DMS79 treated with DMSO at 0.1 percent for 48 hours (cell line): ENCODE measurements around the gene NAPSA.
"Not testable (repeated sequence)": the region's sequence is repeated elsewhere in the genome, so short reads cannot be mapped to it uniquely, and the experiment has no call there.

Source experiments
- DNase-seq: peaks from one replicate; lab custom pipeline; 2025; lab: John Stamatoyannopoulos, UW

Gene NAPSA

GRCh38 chr19:50358483-50359327 lies 6.7 kb downstream of the NAPSA start:
- DNase-seq = peak; percentile 84

- DNase-seq = peak; percentile 79
Observed at GRCh38 chr19:50357178-50358100, 8.0 kb downstream of the NAPSA start.

DNA sequence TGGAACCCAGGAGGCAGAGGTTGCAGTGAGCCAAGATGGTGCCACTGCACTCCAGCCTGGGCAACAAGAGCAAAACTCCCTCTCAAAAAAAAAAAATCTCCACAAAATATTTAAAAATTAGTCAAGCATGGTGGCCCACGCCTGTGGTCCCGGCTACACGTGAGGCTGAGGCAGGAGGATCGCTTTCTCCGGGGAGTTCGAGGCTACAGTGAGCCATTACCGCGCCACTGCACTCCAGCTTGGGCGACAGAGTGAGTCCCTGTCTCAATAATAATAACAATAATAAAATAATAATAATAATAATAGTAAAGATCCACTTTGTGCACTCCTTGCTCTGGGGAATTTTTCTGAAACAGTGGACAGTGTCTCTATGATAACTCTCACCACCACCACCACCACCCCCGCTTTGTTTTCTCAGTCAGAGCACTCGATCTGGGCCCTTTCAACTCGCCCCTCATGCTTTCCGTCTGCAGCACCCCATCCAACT lies 8.7 kb downstream of the NAPSA start:
- no peak for DNase-seq

DNA sequence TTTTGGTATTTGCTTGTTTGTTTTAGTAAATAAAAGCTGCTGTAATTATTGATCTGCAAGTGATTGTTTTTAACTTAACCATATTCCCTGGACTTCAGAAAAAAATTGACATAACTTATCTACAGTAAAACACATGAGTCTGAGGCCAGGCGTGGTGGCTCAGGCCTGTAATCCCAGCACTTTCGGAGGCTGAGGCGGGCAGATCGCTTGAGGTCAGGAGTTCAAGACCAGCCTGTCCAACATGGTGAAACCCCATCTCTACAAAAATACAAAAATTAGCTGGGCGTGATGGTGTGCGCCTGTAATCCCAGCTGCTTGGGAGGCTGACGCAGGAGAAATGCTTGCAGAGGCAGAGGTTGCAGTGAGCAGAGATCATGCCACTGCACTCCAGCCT lies 12.0 kb downstream of the NAPSA start:
- DNase-seq = not testable (repeated sequence)

- no peak for DNase-seq
Observed at GRCh38 chr19:50352242-50352641, 13.2 kb downstream of the NAPSA start.

- DNase-seq = no peak
Observed at GRCh38 chr19:50349277-50350057, 16.0 kb downstream of the NAPSA start.

DNA sequence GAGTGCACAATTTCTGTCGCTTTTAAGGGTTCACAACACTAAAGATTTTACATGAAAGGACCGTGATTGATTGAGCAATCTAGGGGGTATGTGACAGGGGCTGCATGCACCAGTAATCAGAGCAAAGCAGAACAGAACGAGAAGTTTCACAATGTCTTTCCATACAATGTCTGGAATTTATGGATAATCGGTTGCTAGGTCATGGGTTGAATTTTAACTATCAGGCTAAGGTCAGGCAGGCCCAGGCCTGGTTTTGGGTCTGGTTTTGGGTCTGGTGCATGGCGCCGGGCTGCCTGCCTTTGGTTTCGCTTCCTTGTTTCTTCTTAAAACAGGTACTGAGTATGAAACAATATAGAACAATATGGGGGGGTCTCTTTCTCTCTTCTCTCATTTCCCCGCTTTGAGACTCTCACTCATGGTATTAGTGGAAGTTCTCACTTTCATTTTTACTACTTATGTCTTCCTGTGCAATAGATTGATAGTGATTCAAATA lies 18.3 kb downstream of the NAPSA start:
- not testable (repeated sequence) for DNase-seq

GRCh38 chr19:50344661-50345318 lies 20.6 kb downstream of the NAPSA start:
- DNase-seq = no peak

DNA sequence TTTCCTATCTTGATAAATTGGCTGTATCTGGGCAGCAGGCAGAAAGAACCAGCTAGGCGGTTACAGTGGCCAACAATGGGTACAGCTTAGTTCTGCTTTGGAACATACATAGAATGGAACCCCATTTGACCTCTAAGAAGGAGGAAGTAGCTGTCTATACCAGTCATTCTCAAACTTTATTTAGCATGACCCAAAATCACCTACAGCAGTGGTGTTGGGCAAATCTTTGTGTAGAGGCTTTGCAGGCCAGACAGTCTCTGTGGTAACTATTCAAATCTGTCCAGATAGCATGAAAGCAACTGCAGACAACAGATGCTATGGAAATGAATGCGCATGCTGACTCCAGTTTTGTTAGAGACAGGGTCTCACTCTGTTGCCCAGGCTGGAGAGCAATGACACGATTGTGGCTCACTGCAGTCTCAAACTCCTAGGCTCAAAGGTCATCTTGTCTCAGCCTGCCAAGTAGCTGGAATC lies 24.3 kb downstream of the NAPSA start:
- no peak for DNase-seq

- DNase-seq = no peak
Observed at GRCh38 chr19:50340331-50340730, 25.1 kb downstream of the NAPSA start.

DNA sequence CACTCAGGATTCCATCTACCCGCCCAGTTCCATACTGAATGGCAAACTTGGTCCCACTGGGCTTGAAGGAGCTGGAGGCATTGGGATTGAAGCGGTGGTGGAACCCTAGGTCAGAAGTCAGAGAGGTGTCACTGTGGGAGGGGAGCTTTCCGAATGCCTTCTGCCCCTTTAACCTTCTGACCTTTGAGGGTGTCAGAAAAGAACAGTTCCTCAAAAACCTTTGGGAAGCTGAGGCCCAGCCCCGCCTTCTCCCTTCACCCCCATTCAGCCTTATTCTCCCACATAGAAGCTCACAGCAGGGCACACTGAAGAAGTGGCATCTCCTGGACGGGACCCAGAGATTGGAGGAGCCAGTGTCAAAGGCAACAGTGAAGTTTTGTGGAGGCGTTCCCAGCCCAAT lies 28.4 kb downstream of the NAPSA start:
- DNase-seq = not testable (repeated sequence)

DNA sequence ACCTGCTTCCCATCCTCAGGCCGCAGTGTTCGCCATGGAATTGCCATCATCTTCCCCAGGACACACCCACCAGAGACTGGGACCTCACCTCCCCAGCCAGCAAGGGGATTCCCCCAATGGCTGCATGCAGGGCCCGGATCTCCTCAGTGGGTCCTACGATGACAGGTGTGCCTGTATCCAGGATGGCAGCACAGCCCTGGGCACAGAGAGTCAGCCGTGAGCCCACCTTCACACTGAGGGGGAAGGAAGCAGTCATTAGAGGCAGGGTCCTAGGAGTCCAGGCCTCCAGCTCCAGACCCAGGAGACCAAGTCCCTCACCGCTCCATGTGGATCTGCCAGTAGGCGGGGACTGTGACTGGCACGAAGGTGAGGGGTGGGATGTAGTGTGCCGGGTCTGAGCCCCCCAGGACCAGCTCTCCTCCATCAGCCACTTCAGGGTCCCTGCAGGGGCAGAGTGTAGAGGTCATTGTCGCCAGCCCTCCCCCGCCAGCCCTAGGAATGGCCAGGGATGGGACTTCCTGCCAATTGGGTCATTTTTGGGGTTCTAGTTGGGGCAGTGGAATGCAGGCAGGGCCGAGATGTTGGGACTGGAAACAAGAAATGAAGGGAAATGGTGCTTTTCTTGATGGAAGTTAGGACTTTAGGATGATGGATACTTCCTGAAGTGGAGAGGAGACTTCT lies 30.6 kb downstream of the NAPSA start:
- no peak for DNase-seq

- peak; percentile 46 for DNase-seq
Observed at GRCh38 chr19:50333737-50334617, 31.5 kb downstream of the NAPSA start.

- DNase-seq = peak; percentile 84
Observed at GRCh38 chr19:50333235-50333736, 32.2 kb downstream of the NAPSA start.

- DNase-seq = no peak
Observed at GRCh38 chr19:50332244-50333038, 33.0 kb downstream of the NAPSA start.

DNA sequence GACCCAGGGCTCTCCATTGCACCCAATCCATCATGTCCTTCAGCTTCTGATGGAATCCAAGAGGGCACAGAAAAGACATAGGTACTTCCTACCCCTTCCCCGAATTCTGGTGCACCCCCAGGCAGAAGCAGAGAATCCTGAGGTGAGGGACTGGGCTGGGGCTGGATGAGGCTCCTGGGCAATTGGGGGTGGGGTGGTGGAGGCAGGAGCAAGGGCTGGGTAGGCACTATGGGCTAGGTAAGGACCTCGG lies 33.5 kb downstream of the NAPSA start:
- DNase-seq = no peak

DNA sequence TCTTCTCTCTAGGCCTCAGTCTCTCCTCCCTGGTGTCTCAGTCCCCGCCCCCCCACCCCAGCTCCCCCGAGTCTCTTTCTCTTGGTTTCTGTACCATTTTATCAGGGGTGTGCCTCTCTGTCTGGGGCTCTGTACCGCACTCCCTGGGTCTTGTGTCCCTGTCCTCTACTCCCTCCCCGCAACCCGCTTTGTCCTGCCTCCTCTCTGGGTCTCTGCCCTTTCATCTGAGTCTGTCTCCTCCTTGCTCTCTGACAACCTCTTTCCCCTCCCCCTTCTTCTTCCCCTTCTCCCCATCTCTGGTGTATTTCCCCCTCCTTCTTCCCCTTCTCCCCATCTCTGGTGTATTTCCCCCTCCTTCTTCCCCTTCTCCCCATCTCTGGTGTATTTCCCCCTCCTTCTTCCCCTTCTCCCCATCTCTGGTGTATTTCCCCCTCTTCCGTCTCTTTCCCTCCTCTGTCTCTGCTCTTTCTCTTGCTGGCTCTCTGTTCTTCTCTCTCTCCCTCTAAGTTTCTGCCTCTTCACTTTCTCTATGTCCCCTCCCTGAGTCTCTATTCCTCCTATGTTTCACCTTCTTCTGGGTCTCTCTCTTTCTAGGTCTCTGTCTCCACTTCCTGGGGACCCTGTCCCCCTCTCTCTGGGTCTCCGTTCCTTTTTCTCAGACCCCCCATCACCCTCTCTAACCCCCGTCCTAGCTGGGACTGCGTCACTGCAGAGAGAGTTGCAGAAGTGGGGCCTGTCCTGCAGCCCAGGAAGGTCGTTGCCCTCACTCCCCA lies 34.0 kb downstream of the NAPSA start:
- no peak for DNase-seq
